H1 (cell line): ENCODE data around the gene BLCAP. TPM values are rescaled to one million over a fixed set of nuclear protein-coding genes. Genes with fewer than 3 reads are reported as not detected.

Experiments used
- CTCF ChIA-PET: fragments of 300-600 bp; sonication (Branson Sonifier 250); formaldehyde crosslinking; loops from one replicate; lab custom pipeline; 2021; ENCODE audit not compliant: partially characterized antibody; lab: Charles Lee
- POLR2A ChIA-PET: fragments of 300-600 bp; sonication (Branson Sonifier 250); formaldehyde crosslinking; loops from one replicate; lab custom pipeline; 2021; ENCODE audit warnings: inconsistent platforms; ENCODE audit not compliant: partially characterized antibody; lab: Charles Lee
- DNase-seq, 2 experiments: peaks; one replicate each; pipeline versions ENCODE4 v3.0.0 to v3.0.0-alpha.2; 2010 to 2022; ENCODE audit warnings: low spot score in 2 of 2, low read depth in 1 of 2, mixed read lengths in 1 of 2
- FAIRE-seq: peaks from 2 replicates; lab custom pipeline; 2011; peaks lifted over from hg19 to GRCh38; lab: Jason Lieb, UNC
- H2AFZ ChIP-seq: 2 replicates; pipeline ENCODE4 v1.8.1; 2012; ENCODE audit warnings: low read length, inconsistent platforms
- H2AK5ac ChIP-seq: 2 replicates; pipeline ENCODE4 v1.6.1; 2013; ENCODE audit warnings: low read depth, low read length
- H2BK120ac ChIP-seq: replicated peaks from 2 replicates; pipeline ENCODE3; 2013; ENCODE audit warnings: low read depth, low read length, inconsistent platforms
- H2BK12ac ChIP-seq: 2 replicates; pipeline ENCODE4 v1.6.1; 2013; ENCODE audit warnings: low read depth, low read length
- H2BK15ac ChIP-seq: 2 replicates; pipeline ENCODE4 v1.6.1; 2013; ENCODE audit warnings: low read length
- H2BK20ac ChIP-seq: 2 replicates; pipeline ENCODE4 v1.6.1; 2013; ENCODE audit warnings: low read length
- H2BK5ac ChIP-seq: 2 replicates; pipeline ENCODE4 v1.6.1; 2013; ENCODE audit warnings: low read depth, low read length
- H3K14ac ChIP-seq: 2 replicates; pipeline ENCODE4 v1.6.1; 2013; ENCODE audit warnings: inconsistent platforms; ENCODE audit not compliant: insufficient read length
- H3K18ac ChIP-seq: 2 replicates; pipeline ENCODE4 v1.6.1; 2013; ENCODE audit warnings: low read length; ENCODE audit errors: extremely low read depth
- H3K23ac ChIP-seq: 2 replicates; pipeline ENCODE4 v1.6.1; 2013; ENCODE audit warnings: inconsistent platforms; ENCODE audit not compliant: insufficient read length
- H3K23me2 ChIP-seq: 2 replicates; pipeline ENCODE4 v1.6.1; 2013; ENCODE audit warnings: low read depth, low read length
- H3K27ac ChIP-seq: 2 replicates; pipeline ENCODE4 v1.6.1; 2011; ENCODE audit warnings: low read depth, low read length, inconsistent platforms
- H3K27me3 ChIP-seq, 4 experiments: replicated peaks in 1 of 4; 1 replicate in 1 of 4; 2 replicates in 3 of 4; pipeline versions ENCODE4 v1.6.1 to v1.8.1; 2011 to 2013; ENCODE audit warnings: low read length in 3 of 4, mild to moderate bottlenecking in 3 of 4, inconsistent platforms in 2 of 4, mixed read lengths in 2 of 4, moderate library complexity in 1 of 4; ENCODE audit not compliant: control insufficient read depth in 3 of 4, insufficient read depth in 3 of 4; ENCODE audit errors: extremely low read depth in 1 of 4
- H3K36me3 ChIP-seq, 4 experiments: 2 replicates each; pipeline versions ENCODE4 v1.6.1 to v1.8.1; 2011 to 2013; ENCODE audit warnings: mild to moderate bottlenecking in 4 of 4, low read length in 3 of 4, moderate library complexity in 2 of 4, control low read depth in 1 of 4, inconsistent platforms in 1 of 4; ENCODE audit not compliant: insufficient read depth in 4 of 4, control insufficient read depth in 2 of 4
- H3K4ac ChIP-seq: replicated peaks from 2 replicates; pipeline ENCODE3; 2013; ENCODE audit warnings: low read length, low read depth, mixed read lengths, inconsistent platforms; ENCODE audit not compliant: insufficient read length
- H3K4me1 ChIP-seq, 4 experiments: replicated peaks in 1 of 4; 1 replicate in 1 of 4; 2 replicates in 3 of 4; pipeline versions ENCODE4 v1.6.1 to v1.8.1; 2011 to 2013; ENCODE audit warnings: low read length in 3 of 4, inconsistent platforms in 2 of 4, mixed read lengths in 1 of 4; ENCODE audit not compliant: insufficient read depth in 4 of 4, control insufficient read depth in 3 of 4
- H3K4me2 ChIP-seq, 2 experiments: 2 replicates each; pipeline versions ENCODE4 v1.6.1 to v1.8.1; 2011 to 2013; ENCODE audit warnings: low read depth in 2 of 2, low read length in 2 of 2, control low read depth in 1 of 2, inconsistent platforms in 1 of 2, mild to moderate bottlenecking in 1 of 2; ENCODE audit not compliant: insufficient read depth in 1 of 2
- H3K4me3 ChIP-seq, 4 experiments: fragments of 200-600, 300-600 bp in 1 of 4; sonication (generic), shearing (Covaris generic), sonication (Bioruptor Twin) in 1 of 4; 2 replicates each; pipeline versions ENCODE4 v1.5.1 to v1.8.1; 2011 to 2016; ENCODE audit warnings: low read length in 4 of 4, low read depth in 3 of 4, control low read depth in 2 of 4, inconsistent platforms in 2 of 4, mild to moderate bottlenecking in 2 of 4, mixed read lengths in 1 of 4, moderate library complexity in 1 of 4; ENCODE audit not compliant: insufficient read depth in 2 of 4; ENCODE audit errors: extremely low read depth in 1 of 4
- H3K56ac ChIP-seq: replicated peaks from 2 replicates; pipeline ENCODE3; 2013; ENCODE audit warnings: low read depth, mild to moderate bottlenecking, mixed read lengths, low read length, inconsistent platforms; ENCODE audit not compliant: insufficient read length
- H3K79me1 ChIP-seq: 2 replicates; pipeline ENCODE4 v1.6.1; 2013; ENCODE audit warnings: low read depth, low read length, control low read depth
- H3K79me2 ChIP-seq, 2 experiments: 2 replicates each; pipeline versions ENCODE4 v1.6.1 to v1.8.1; 2012 to 2013; ENCODE audit warnings: low read length in 2 of 2, mild to moderate bottlenecking in 2 of 2, inconsistent platforms in 1 of 2; ENCODE audit not compliant: insufficient read depth in 2 of 2, control insufficient read depth in 1 of 2
- H3K9ac ChIP-seq, 4 experiments: replicated peaks in 1 of 4; 1 replicate in 1 of 4; 2 replicates in 3 of 4; pipeline versions ENCODE4 v1.6.1 to v1.8.1; 2011 to 2013; ENCODE audit warnings: low read depth in 3 of 4, low read length in 3 of 4, control low read depth in 2 of 4, mild to moderate bottlenecking in 2 of 4, moderate library complexity in 2 of 4, inconsistent platforms in 1 of 4; ENCODE audit errors: extremely low read depth in 1 of 4
- H3K9me3 ChIP-seq, 2 experiments: 2 replicates each; pipeline versions ENCODE4 v1.6.1 to v1.8.1; 2012 to 2013; ENCODE audit warnings: mild to moderate bottlenecking in 2 of 2, moderate library complexity in 2 of 2, control low read depth in 1 of 2, inconsistent platforms in 1 of 2, low read depth in 1 of 2, low read length in 1 of 2, mixed read lengths in 1 of 2; ENCODE audit not compliant: insufficient read depth in 2 of 2
- H4K20me1 ChIP-seq, 2 experiments: replicated peaks in 1 of 2; 2 replicates each; pipeline versions ENCODE3 to v1.8.1; 2011 to 2013; ENCODE audit warnings: inconsistent platforms in 2 of 2, low read length in 2 of 2, mild to moderate bottlenecking in 1 of 2; ENCODE audit not compliant: insufficient read depth in 2 of 2, control insufficient read depth in 1 of 2
- H4K5ac ChIP-seq: 2 replicates; pipeline ENCODE4 v1.6.1; 2013; ENCODE audit warnings: low read length, low read depth, mixed read lengths, inconsistent platforms; ENCODE audit not compliant: insufficient read length
- H4K8ac ChIP-seq: 2 replicates; pipeline ENCODE4 v1.8.0; 2013; ENCODE audit warnings: mild to moderate bottlenecking, moderate library complexity, low read length, inconsistent platforms; ENCODE audit not compliant: insufficient read depth; ENCODE audit errors: extremely low read depth
- H4K91ac ChIP-seq: replicated peaks from 2 replicates; pipeline ENCODE3; 2013; ENCODE audit warnings: low read length, mixed read lengths, inconsistent platforms; ENCODE audit not compliant: insufficient read length
- ASH2L ChIP-seq: fragments of 200-600, 300-600 bp; sonication (generic); IDR thresholded peaks from one replicate; pipeline ENCODE4 v1.7.1; 2017; ENCODE audit warnings: low read length
- ATF3 ChIP-seq: IDR thresholded peaks from 2 replicates; pipeline ENCODE4 v1.6.1; 2011; ENCODE audit warnings: low read depth, mild to moderate bottlenecking, low read length; ENCODE audit not compliant: insufficient read depth
- CHD2 ChIP-seq: IDR thresholded peaks from 2 replicates; pipeline ENCODE4 v1.6.1; 2012; ENCODE audit warnings: low read length, improper control_type of control experiment
- EGR1 ChIP-seq: IDR thresholded peaks from 2 replicates; pipeline ENCODE4 v1.6.1; 2011; ENCODE audit warnings: low read depth, low read length, borderline replicate concordance
- EZH2 ChIP-seq: fragments of 200-600 bp; sonication (generic); IDR thresholded peaks from 2 replicates; pipeline ENCODE4 v1.7.1; 2012; ENCODE audit warnings: low read depth, mild to moderate bottlenecking, moderate library complexity, low read length, inconsistent platforms; ENCODE audit not compliant: severe bottlenecking
- HDAC6 ChIP-seq: IDR thresholded peaks from one replicate; pipeline ENCODE4 v1.7.1; 2012; ENCODE audit warnings: low read depth, mild to moderate bottlenecking, inconsistent platforms, low read length, moderate library complexity
- POLR2AphosphoS5 ChIP-seq: IDR thresholded peaks from 2 replicates; pipeline ENCODE4 v1.6.1; 2011; ENCODE audit warnings: low read depth, low read length
- RAD21 ChIP-seq, 2 experiments: IDR thresholded peaks in 1 of 2; conservative IDR thresholded peaks in 1 of 2; 2 replicates each; pipeline ENCODE4 v1.6.1; 2011; ENCODE audit warnings: low read depth in 2 of 2, low read length in 2 of 2, improper control_type of control experiment in 1 of 2, inconsistent platforms in 1 of 2, mild to moderate bottlenecking in 1 of 2, moderate library complexity in 1 of 2
- RXRA ChIP-seq: IDR thresholded peaks from 2 replicates; pipeline ENCODE4 v1.6.1; 2011; ENCODE audit warnings: low read depth, mild to moderate bottlenecking, low read length, moderate library complexity; ENCODE audit not compliant: insufficient read depth
- TCF12 ChIP-seq: IDR thresholded peaks from 2 replicates; pipeline ENCODE4 v1.6.1; 2011; ENCODE audit warnings: low read depth, mild to moderate bottlenecking, low read length
- ZNF274 ChIP-seq: IDR thresholded peaks from 2 replicates; pipeline ENCODE4 v1.7.0; 2012; ENCODE audit warnings: low read length, borderline replicate concordance; ENCODE audit errors: extremely low read depth
- WGBS, 2 experiments: shearing (Covaris generic) in 1 of 2; methylation state at CpG; one replicate each; pipeline versions ENCODE4 v1.1.6 to v1.1.7; 2013 to 2015; ENCODE audit warnings: low lambda C conversion rate in 2 of 2, mixed read lengths in 2 of 2, inconsistent platforms in 1 of 2, low coverage in 1 of 2, missing lambda C conversion rate in 1 of 2; ENCODE audit not compliant: insufficient replicate concordance in 2 of 2, insufficient coverage in 1 of 2, insufficient read length in 1 of 2; ENCODE audit errors: extremely low coverage in 1 of 2, missing lambda C conversion rate in 1 of 2; 5-methylcytosine and 5-hydroxymethylcytosine counted together
- polyA plus RNA-seq, 7 experiments: library from polyadenylated mRNA; depleted of rRNA in 3 of 7; stranded (reverse) in 5 of 7; unstranded in 2 of 7; fragments of >200 nt in 5 of 7; fragments of 200-250 nt in 2 of 7; gene quantifications; 1 replicate in 5 of 7; 2 replicates in 1 of 7; 4 replicates in 1 of 7; pipeline versions ENCODE4 v1.2.1 to v1.2.3, GENCODE V29; 2011 to 2013; ENCODE audit warnings: missing spikeins in 2 of 7, mixed read lengths in 2 of 7
- total RNA-seq: library from RNA; stranded (reverse); fragmentation: NEBNext Ultra II Directional; extraction: Animal tissue kit (Norgen Biotek cat#: 25700); gene quantifications from 2 replicates; pipeline ENCODE4 v1.2.1, GENCODE V29; 2021

BLCAP gene
- total and polyA plus RNA-seq, 2 of the 8 experiments (the other 6 are each of a cell fraction or from before 2014, with no cell fraction given): 60.3 to 72.2 TPM

GRCh38 chr20:37562695-37563480 lies 35.2 kb upstream of the BLCAP start:
- Histone ChIP-seq H3K9me3 (no peaks in the 10 kb centered on the region), H3K4ac (no peak overlapping the region), H3K23me2 (no peaks in the 10 kb centered on the region; the same call in 1 of the 2 replicates), H2BK15ac (no peak overlapping the region), H3K56ac (no peak overlapping the region), H3K9ac (no peak overlapping the region), H3K27ac (no peak overlapping the region), H3K23ac (no peak overlapping the region), H2BK20ac (no peak overlapping the region), H3K4me3 (no peak overlapping the region), H3K79me2 (no peaks in the 10 kb centered on the region), H3K27me3 (peaks cover 0 to 13% (median 5%) of the 10 kb centered on the region in 4 experiments; a peak in 5 of 7 replicates), H2BK12ac (no peak overlapping the region), H3K18ac (no peak overlapping the region), H4K20me1 (no peaks in the 10 kb centered on the region), H4K8ac (no peak overlapping the region; the same call in 1 of the 2 replicates), H2AK5ac (no peak overlapping the region), H4K91ac (no peak overlapping the region), H2BK5ac (no peak overlapping the region), H3K4me1 (peaks cover 1 to 10% (median 5%) of the 10 kb centered on the region in 4 experiments; a peak in 5 of 7 replicates), H2AFZ (no peak overlapping the region), H4K5ac (no peak overlapping the region), H3K79me1 (no peaks in the 10 kb centered on the region), H3K4me2 (no peak overlapping the region), H3K14ac (no peak overlapping the region), H3K36me3 (no peaks in the 10 kb centered on the region), H2BK120ac (no peak overlapping the region)
- DNase-seq (no peak), FAIRE-seq (no peak)
- CTCF ChIA-PET: interaction anchor here (0.7 to 5.6 kb wide), 14 partner anchors 7 to 432 kb away, joined by 3 to 55 read pairs (median 7); partner anchors contain the start of gene VSTM2L
- POLR2A ChIA-PET: no interaction called here
- WGBS, 2 experiments: 80% methylated on average over 3 of the region's 3 CpGs; no CpG with 5 or more reads in 1 of the 2 experiments
- TF ChIP-seq EZH2 (no peak), TCF12 (no peak), POLR2AphosphoS5 (no peak), RXRA (no peak), RAD21 (IDR thresholded peaks at IDR 0.05 in 1 of 2, conservative IDR thresholded peaks at IDR 0.05 in 1 of 2; ENCODE audit: low read depth in 2 of 2, low read length in 2 of 2) (no peak), CHD2 (no peak), EGR1 (no peak), ZNF274 (no peak), ATF3 (no peak), ASH2L (no peak), HDAC6 (no peak)
